HL-60 (cell line): ENCODE results near the gene ATG12.

ENCODE experiments used
- CTCF ChIP-seq: IDR thresholded peaks from one replicate; pipeline ENCODE4 v1.5.1; 2011; ENCODE audit warnings: low read length, control low read depth, inconsistent platforms; ENCODE audit not compliant: insufficient read depth
- SPI1 ChIP-seq: IDR thresholded peaks from 2 replicates; pipeline ENCODE4 v1.6.1; 2012; ENCODE audit warnings: low read depth, mild to moderate bottlenecking, borderline replicate concordance

- no peak for TF ChIP-seq CTCF
- no peak for TF ChIP-seq SPI1
Observed at GRCh38 chr5:115787426-115787825, 53.9 kb downstream of the ATG12 start.
